ENCODE measurements around the gene EARS2.
"Not testable (repeated sequence)": the region's sequence is repeated elsewhere in the genome, so short reads cannot be mapped to it uniquely, and the experiment has no call there.

GRCh38 chr16:23583271-23583670 lies 26.1 kb upstream of the EARS2 start:
- not testable (repeated sequence) for TF ChIP-seq POLR2A (IDR thresholded peaks at IDR 0.05; ENCODE audit: extremely low read depth, insufficient read length); CTCF (IDR thresholded peaks at IDR 0.05; ENCODE audit: low read depth, low read length)
